VCaP (cell line): ENCODE data around the gene SYT17.

ENCODE experiments used
- H3K27ac ChIP-seq: fragments of 450-650 bp; 2 replicates; pipeline ENCODE4 v1.5.1; 2017
- CTCF ChIP-seq: fragments of 450-650 bp; conservative IDR thresholded peaks from 2 replicates; pipeline ENCODE4 v1.5.1; 2017; ENCODE audit warnings: mild to moderate bottlenecking, moderate library complexity

The SYT17 gene

GRCh38 chr16:19290860-19291259 is 122.8 kb downstream of the SYT17 start:
- no peak overlapping the region for H3K27ac ChIP-seq

GRCh38 chr16:19291475-19291874 is 123.4 kb downstream of the SYT17 start:
- no peak overlapping the region for H3K27ac ChIP-seq

More at GRCh38 chr16:19290860-19291259, 122.8 kb downstream of the SYT17 start:
- TF ChIP-seq CTCF, result no peak

GRCh38 chr16:19292186-19292585 is 124.1 kb downstream of the SYT17 start:
- no peak overlapping the region for H3K27ac ChIP-seq
- TF ChIP-seq CTCF, result no peak

More at GRCh38 chr16:19291475-19291874, 123.4 kb downstream of the SYT17 start:
- TF ChIP-seq CTCF, result no peak

GRCh38 chr16:19294156-19294649 is 126.2 kb downstream of the SYT17 start:
- no peak for TF ChIP-seq CTCF
- H3K27ac ChIP-seq, result no peak overlapping the region

- no peak overlapping the region for H3K27ac ChIP-seq
- TF ChIP-seq CTCF, result no peak
Observed at GRCh38 chr16:19295393-19295792, 127.4 kb downstream of the SYT17 start.

- TF ChIP-seq CTCF, result no peak
- no peak overlapping the region for H3K27ac ChIP-seq
Observed at GRCh38 chr16:19297454-19297853, 129.4 kb downstream of the SYT17 start.

GRCh38 chr16:19299565-19299964 is 131.5 kb downstream of the SYT17 start:
- no peak for TF ChIP-seq CTCF
- H3K27ac ChIP-seq, result no peak overlapping the region

GRCh38 chr16:19301931-19302330 is 133.9 kb downstream of the SYT17 start:
- no peak for TF ChIP-seq CTCF
- H3K27ac ChIP-seq, result no peak overlapping the region
